GM19468 (cell line): Measurements from ENCODE around the gene RABGAP1L.
"Not testable (repeated sequence)": the region's sequence is repeated elsewhere in the genome, so short reads cannot be mapped to it uniquely, and the experiment has no call there.

Experiments used
- ATAC-seq: cut with Tn5 transposase; IDR thresholded peaks from one replicate; pipeline ENCODE4 v1.9.1; 2021; ENCODE audit warnings: mild to moderate bottlenecking, moderate library complexity, moderate number of reproducible peaks; ENCODE audit not compliant: unreplicated experiment; ENCODE audit errors: extremely low read depth

RABGAP1L gene

DNA sequence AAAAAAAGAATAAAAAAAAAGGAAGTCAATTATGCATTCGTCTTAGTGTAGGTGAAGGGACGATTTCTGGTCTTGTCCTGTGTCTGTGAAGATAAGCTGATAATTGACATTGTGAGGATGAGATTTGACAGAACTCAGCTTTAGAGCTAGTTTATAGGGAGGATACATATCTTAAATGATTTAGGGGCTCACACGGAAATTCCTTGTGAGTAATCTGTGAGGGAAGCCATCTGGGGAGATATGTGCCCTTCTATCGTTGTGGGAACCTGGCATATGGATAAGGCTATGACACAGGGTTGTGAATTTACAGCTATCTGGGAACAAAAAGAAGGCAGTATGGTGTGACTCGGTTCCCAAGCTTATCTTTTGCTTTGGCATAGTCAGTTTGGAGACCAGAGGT is 71.1 kb downstream of the RABGAP1L start:
- ATAC-seq: no peak

DNA sequence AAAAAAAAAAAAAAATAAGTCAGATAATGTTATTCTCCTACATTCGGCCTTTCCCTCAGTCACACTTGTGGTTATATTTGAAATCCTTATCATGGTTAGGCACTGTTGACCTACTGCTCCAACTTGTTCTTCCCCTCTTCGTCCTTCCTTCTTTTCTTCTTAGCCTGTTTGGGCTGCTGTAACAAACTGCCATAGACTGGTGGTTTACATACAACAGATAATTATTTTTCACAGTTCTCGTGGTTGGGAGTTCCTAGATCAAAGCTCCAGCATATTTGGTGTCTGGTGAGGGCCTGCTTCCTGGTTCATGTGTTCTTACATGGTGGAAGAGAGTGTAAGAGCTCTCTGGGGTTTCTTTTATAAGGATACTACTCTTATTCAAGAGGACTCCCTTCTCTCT is 73.4 kb downstream of the RABGAP1L start:
- ATAC-seq: no peak

DNA sequence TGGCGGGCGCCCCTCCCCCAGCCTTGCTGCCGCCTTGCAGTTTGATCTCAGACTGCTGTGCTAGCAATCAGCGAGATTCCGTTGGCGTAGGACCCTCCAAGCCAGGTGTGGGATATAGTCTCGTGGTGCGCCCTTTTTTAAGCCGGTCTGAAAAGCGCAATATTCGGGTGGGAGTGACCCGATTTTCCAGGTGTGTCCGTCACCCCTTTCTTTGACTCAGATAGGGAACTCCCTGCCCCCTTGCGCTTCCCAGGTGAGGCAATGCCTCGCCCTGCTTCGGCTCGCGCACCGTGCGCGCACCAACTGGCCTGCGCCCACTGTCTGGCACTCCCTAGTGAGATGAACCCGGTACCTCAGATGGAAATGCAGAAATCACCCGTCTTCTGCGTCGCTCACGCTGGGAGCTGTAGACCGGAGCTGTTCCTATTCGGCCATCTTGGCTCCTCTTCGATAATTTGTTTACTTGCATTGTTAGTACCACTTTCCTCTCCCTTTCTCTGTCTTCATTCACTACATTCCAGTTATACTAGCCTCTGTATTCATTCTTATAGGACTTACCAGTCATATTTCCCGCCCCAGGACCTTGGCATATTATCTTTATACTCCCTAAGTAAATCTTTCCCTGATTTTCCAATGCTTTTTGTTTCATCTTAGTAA is 79.7 kb downstream of the RABGAP1L start:
- ATAC-seq: not testable (repeated sequence)

DNA sequence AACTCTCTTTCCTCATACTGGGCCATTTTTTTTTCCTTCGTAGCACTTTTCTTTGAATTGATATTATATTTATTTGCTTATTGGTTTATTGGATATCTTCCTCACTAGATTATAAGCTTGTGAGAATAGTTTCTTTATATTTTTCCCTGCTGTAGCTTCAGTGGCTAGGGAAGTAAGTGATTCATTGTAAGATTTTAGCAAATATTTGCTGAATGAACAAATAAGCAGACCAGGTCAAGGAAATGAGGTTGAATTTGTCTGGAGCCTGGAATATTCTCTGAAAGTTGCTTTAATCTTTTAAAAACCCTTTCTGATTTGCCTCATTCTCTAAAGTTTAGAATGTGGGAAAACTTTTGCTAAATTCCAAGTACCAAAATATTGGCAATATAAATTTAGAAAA is 80.2 kb downstream of the RABGAP1L start:
- ATAC-seq: no peak

DNA sequence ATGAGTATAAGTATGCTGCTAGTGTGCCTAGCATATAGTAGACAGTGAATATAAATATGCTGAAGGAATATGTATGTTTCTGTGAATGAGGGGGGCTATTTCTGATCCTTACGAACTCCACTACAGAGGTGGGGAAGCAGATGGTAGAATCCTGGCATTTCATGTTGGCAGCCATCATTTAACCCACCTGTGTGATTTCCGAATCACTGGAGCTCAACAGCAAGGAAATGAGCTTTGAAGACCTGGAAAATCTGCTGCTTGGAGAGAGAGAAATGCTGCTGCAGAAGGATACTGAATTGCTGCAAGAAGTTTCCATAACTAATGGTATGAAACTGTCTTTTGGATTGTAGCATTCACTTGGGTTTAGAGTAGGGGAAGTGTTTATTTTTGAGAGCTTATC is 83.5 kb downstream of the RABGAP1L start:
- ATAC-seq: no peak

DNA sequence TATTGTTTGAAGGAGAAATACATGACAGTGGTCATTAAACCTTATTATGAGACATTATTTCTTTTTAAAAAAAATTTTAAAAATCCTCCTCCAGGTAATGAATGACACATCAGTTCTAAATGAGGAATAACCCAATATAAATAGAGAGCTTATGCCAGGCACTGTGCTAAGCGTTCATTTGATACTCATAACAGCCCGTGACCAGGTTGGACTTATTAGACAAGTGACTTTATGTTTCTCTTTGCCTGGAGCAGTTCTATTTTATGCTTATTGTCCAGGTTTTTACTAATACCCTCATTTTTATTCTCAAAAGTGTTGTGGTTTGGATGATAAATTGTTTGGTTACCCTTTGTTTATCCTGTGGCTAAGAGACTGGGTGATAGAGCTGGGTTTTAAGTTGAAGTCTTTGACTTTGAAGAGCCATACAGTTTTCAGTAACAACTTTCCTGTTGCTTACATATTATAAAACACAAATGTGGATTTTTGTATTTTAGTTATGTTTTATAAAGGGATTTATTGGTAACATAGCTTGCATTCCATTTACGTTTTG is 84.2 kb downstream of the RABGAP1L start:
- ATAC-seq: no peak

DNA sequence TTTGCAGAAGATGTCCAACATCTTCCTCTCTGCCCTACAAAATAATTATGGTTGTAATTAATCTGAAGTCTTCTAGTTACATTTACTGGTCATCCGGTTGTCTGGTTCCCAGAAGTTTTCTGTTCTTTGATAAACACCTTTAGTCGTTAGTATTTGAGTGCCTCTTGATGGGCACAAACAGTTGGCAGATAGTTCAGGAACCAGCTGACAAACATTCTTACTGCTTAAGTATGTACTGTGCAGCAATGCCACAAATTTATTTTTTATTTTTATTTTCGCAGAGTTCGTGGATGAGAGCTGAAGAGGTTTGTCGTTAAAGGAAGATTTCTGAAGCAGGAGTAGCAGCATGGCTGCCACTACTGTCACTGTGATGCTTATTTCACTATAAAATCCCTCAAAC is 84.7 kb downstream of the RABGAP1L start:
- no peak for ATAC-seq

DNA sequence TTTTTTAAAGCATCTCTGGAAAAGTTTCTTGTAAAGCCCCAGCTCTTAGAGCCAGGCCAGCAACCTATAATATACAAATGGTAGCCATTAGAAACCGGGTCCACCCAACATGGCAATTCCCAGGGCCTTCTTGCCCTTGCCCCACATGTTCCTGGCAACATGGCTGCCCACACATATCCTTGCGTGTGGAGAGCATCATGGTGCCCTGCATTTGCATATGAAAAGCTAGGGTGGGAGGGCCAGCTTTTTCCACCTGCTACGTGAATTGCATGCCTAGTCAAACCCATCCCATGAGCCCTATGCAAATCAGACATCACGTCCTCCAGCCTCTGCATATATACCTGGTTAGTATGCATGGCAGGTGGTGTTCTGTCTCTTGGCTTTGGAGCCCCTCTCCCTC is 88.2 kb downstream of the RABGAP1L start:
- no peak for ATAC-seq

DNA sequence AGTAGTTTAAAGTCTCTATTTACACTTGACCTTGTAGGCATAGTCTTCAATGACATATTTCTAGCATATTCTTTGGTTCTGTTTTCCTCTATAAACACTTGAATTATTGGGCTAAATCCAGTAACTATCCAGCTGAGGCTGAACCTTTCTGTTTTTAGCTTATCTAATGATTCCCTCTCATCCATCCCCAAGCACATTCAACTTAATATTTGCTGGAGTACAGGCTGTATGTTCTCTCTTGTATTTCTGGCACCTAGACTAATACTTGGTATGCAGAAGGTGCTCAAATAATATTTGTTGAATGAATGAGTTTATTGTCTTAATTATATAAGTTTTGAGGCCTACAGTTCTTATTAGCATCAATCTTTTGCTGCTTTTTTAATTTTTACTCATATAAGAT is 88.7 kb downstream of the RABGAP1L start:
- no peak for ATAC-seq

DNA sequence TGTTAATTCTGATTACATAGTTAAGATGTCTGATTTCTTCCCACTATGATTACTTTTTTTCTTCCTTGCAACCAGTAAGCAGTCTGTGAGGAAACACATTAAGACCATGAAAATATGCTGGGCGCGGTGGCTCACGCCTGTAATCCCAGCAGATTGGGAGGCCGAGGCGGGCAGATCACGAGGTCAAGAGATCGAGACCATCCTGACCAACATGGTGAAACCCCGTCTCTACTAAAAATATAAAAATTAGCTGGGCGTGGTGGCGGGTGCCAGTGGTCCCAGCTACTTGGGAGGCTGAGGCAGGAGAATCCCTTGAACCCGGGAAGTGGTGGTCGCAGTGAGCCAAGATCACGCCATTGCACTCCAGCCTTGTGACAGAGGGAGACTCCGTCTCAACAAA is 97.1 kb downstream of the RABGAP1L start:
- not testable (repeated sequence) for ATAC-seq

DNA sequence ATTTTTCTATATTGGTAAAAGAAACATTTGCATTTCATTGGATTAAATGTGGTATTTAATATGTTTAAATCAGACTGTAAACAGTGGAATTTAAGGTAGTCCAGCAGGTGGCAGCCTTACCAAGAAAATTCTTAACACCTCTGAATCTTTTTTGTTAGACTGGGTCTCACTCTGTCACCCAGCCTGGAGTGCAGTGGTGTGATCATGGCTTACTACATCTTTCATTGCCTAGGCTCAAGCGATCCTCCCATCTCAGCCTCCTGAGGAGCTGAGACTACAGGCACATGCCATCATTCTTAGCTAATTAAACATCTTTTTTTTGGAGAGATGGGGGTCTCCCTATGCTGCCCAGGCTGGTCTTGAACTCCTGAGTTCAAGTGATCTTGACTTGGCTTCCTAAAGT is 98.8 kb downstream of the RABGAP1L start:
- no peak for ATAC-seq

DNA sequence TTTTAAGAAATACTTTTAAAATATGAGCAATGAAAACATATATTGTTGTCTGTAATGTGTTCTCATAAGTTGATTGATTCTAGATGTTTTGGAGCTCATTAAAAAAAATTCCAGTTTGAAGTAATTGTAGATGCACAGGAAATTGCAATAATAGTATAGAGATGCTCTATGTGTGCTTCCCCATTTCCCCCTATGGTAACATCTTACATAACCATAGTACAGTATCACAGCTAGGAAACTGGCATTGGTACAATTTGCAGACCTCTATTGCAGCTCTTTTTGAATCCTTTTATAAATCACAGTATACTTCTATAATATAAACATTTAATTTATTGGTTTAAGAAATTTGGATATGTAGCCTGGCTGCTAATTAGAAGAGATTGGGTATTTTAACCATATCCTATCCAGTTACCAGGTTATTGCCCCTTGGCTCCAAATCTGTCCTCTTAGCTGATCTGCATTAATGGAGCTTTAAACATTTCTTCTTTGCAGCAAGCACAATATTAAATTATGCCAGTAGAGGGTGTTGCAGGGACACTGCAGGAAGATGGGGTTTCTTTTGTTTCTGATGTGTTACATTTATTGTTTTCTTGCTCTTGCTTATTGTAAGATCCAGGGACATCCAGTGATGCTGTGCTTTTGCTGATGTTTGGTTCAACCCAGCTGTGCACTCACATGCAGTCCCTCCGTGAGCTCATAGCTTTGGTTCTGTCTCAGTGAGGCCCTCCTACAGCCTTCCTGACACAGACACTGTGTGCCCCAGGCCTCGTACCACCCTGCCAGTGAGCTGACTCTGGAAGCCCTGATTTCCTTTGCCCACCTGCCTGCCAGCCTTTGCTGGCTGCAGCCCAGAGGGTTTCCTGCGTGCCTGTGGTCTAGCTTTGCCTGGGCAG is 103.3 kb downstream of the RABGAP1L start:
- ATAC-seq: no peak

DNA sequence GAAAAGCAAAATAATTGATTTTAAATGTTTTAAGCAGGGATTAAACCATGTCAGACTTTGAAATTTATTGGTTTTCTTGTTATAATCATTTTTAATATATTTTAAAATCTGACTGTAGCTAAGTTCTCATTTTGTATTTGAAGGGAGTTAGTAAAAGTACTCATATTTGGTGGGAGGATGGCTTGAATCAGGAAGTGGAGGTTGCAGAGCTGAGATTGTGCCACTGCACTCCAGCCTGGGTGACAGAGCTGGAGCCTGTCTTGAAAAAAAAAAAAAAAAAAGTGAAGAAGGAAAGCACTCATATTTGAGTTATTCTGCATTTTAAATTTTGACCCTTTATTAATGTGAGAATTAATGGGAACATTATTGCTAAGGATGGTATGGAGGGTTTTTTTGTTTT is 106.0 kb downstream of the RABGAP1L start:
- no peak for ATAC-seq

DNA sequence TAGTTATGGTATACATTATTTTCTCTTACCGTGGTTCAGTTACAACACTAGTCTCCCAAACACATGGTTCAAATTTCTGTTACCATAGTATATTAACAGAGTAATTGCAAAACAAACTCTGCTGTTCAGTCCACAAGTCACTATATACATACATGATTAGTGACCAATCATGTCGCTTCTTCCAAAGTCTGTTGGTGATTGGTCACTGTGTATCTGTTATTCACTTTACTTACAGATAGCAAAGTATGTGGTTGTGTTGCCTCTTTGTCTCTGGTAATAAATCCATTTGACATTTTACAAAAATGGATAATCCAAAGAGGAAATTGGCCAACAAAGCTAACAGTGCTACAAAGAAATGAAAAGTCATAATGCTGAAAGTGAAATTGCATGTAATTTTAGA is 107.2 kb downstream of the RABGAP1L start:
- no peak for ATAC-seq

DNA sequence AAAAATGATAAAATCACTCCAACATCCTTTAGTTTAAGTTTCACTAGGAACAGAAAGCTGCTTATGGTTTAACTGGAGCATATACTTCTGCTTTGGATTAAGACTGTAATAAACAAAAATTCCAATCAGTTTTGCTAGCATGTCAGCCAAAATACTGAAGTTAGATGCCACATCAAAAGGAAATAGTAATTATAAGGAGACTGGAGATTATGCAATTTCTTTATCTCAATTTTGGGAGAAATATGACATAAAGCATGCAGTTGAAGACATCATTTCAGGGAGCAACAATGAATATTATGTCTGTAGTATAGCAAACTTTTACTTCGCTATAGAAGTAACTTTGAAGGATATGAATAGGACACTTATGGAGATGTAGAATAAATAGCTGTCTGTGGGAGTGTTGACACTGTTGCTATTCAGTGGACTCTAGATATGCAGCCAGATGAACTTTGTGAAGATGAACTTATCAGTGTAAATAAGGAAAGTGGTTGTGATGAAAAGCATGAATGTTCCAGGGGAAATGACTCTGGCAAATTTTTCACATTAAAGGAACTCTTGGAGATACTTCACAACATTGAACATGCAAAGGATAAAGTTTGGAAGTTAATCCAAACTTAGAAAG is 107.8 kb downstream of the RABGAP1L start:
- ATAC-seq: no peak

DNA sequence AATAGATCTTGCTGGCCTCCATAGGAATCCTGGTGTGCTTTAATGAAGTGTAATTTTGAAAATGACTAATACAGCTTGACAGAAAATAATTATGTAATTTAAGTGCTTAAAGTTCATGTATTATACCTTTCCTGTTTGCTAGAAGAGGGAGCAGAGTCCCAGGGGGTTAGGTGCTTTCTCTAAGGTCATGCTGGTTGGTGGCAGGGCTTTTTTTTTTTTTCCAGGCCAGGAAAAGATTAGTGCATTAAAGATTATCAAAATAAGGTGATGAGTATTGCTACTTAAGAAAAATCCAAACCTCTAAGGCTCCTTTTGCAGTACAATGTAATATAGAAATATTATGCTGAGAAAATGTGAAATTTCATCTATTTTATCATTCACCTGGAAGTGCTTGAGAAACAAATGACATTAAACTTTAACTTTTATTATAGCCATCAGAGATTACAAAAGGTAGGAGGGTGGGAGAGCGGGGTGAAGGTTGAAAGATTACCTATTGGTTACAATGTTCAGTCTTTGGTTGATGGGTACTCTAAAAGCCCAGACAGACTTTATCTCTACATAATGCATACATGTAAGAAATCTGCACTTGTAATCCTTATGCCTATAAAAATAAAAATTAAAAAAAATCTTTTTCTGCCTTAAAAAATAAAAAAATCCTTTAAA is 110.8 kb downstream of the RABGAP1L start:
- no peak for ATAC-seq

DNA sequence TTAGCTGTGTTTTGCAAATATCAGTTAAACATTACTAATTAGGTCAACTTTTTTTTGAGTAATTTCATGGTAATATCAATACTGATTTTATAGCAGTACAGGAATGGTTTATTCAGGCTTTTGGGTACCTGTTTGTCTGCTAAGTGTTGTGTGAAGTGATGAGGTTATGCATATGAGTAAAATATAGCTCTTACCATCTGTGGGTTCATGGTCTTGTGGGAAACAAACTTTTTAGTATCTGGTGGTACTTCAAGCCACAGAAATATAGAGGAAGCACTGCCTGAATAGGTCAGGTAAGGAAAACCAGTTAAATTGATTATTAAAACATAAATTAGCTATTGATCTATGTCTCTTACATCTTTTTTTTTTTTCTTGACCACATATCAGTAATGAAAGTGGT is 113.9 kb downstream of the RABGAP1L start:
- ATAC-seq: no peak

DNA sequence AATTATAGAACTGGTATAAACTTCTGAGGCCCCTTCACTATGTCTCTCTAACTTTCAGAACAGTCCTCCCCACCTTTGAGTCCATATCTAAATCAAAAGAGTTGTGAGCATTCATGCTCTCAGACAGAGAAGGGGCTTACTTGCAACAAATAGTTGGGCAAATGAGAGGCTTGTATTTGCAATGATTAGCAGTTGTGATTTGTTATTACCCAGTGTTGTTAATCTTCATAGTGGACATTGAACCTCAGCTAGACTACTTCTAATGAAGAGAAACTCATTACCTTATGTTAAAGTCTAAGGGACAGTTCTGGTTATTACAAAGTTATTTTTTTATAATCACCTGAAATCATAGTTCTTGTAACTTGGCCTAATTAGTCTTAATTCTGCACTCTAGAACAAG is 114.5 kb downstream of the RABGAP1L start:
- no peak for ATAC-seq

DNA sequence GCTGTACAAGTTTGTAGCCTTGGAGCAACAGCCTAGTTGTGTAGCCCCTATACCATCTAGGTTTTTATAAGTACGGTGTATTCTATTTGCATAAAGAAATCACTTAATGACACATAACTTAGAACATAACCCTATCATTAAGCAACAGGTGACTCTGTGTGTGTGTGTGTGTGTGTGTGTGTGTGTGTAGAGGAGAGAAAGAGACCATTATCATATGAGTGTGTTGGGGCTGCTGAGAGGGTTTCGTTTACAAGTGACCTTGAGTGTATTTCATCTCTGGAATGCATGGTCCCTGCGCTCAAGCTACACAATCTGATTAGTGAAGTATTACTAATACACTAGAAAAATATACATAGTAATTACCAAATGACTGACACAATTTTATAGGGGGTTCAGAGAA is 115.1 kb downstream of the RABGAP1L start:
- no peak for ATAC-seq

DNA sequence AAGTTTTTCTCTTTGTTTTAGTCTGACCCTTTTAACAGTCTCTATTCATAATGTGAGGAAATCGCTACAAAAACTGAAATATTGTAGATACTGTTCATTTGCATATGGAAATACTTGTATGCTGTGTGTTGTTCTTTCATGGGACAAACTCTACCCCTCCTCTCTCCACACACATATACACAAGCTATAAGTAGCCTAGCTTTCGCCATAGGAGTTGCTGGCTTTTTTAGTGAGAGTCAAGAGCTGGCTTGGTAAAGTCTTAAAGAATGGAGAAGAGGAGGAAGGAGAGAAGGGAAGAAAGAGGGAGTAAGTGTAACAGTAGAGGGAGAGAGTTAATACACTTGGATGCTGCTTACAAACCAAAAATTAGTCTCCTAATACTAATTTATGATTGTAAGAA is 115.6 kb downstream of the RABGAP1L start:
- no peak for ATAC-seq

DNA sequence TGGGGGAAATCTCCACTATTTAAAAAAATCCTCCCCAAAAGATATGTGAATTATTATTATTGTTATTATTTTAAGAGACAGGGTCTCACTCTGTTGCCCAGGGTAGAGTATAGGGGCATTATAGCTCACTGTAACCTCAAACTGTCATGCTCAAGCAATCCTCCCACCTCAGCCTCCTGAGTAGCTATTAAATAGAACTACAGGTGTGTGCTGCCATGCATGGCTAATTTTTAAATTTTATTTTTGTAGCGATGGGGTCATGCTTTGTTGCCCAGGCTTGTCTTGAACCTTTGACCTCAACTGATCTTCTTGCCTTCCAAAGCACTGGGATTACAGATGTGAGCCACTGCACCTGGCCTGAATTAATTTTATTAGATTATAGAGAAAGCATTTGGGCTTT is 116.8 kb downstream of the RABGAP1L start:
- ATAC-seq: no peak
